CD14-positive monocyte (primary cell): Measurements from ENCODE around the gene GTF2F2. TPM values are rescaled to one million over a fixed set of nuclear protein-coding genes. Genes with fewer than 3 reads are reported as not detected.

ENCODE experiments used
- DNase-seq, 3 donors: peaks; one replicate each; pipeline ENCODE4 v3.0.0-alpha.2; 2011 to 2022
- H2AFZ ChIP-seq: 2 replicates; pipeline ENCODE4 v1.6.0; 2012; ENCODE audit warnings: mild to moderate bottlenecking, low read depth, low read length, inconsistent platforms; ENCODE audit not compliant: insufficient read depth, poor library complexity, severe bottlenecking
- H3K27ac ChIP-seq, 2 donors: 1 replicate in 1 of 2; 2 replicates in 1 of 2; pipeline ENCODE4 v1.5.1; 2012 to 2013; ENCODE audit warnings: low read length in 2 of 2, control low read depth in 1 of 2, inconsistent platforms in 1 of 2, low read depth in 1 of 2, mild to moderate bottlenecking in 1 of 2
- H3K27me3 ChIP-seq, 2 donors: one replicate each; pipeline versions ENCODE4 v1.6.0 to v1.6.1; 2011 to 2013; ENCODE audit warnings: low read length in 2 of 2; ENCODE audit not compliant: control insufficient read depth in 2 of 2, insufficient read depth in 2 of 2
- H3K36me3 ChIP-seq, 2 donors: replicated peaks in 1 of 2; 1 replicate in 1 of 2; 2 replicates in 1 of 2; pipeline versions ENCODE4 v1.5.1 to v1.6.1; 2012 to 2013; ENCODE audit warnings: low read length in 2 of 2, control low read depth in 1 of 2, inconsistent platforms in 1 of 2, mild to moderate bottlenecking in 1 of 2; ENCODE audit not compliant: insufficient read depth in 2 of 2, control insufficient read depth in 1 of 2
- H3K4me1 ChIP-seq, 2 donors: 1 replicate in 1 of 2; 2 replicates in 1 of 2; pipeline versions ENCODE4 v1.5.1 to v1.6.1; 2012 to 2013; ENCODE audit warnings: low read length in 2 of 2, control low read depth in 1 of 2, inconsistent platforms in 1 of 2, mild to moderate bottlenecking in 1 of 2, moderate library complexity in 1 of 2; ENCODE audit not compliant: insufficient read depth in 2 of 2, control insufficient read depth in 1 of 2
- H3K4me2 ChIP-seq: replicated peaks from 2 replicates; pipeline ENCODE3; 2012; ENCODE audit warnings: low read length, moderate library complexity, mild to moderate bottlenecking; ENCODE audit not compliant: poor library complexity, severe bottlenecking; ENCODE audit errors: extremely low read depth
- H3K4me3 ChIP-seq, 3 experiments: fragments of 200-600 bp in 1 of 3; sonication (generic) in 1 of 3; replicated peaks in 1 of 3; 1 replicate in 2 of 3; 2 replicates in 1 of 3; pipeline ENCODE4 v1.5.1; 2011 to 2013; ENCODE audit warnings: low read length in 3 of 3, mild to moderate bottlenecking in 3 of 3, control low read depth in 2 of 3, low read depth in 2 of 3, inconsistent platforms in 1 of 3, moderate library complexity in 1 of 3
- H3K79me2 ChIP-seq: 2 replicates; pipeline ENCODE4 v1.6.0; 2012; ENCODE audit warnings: mild to moderate bottlenecking, control low read depth, inconsistent platforms, low read length, moderate library complexity; ENCODE audit not compliant: insufficient read depth
- H3K9ac ChIP-seq: 2 replicates; pipeline ENCODE4 v1.6.0; 2017; ENCODE audit warnings: low read length, mild to moderate bottlenecking; ENCODE audit not compliant: insufficient read depth, poor library complexity, severe bottlenecking
- H3K9me3 ChIP-seq, 2 donors: replicated peaks in 1 of 2; 1 replicate in 1 of 2; 2 replicates in 1 of 2; pipeline versions ENCODE4 v1.5.1 to v1.6.1; 2012 to 2013; ENCODE audit warnings: low read length in 2 of 2, control low read depth in 1 of 2; ENCODE audit not compliant: control insufficient read depth in 1 of 2, insufficient read depth in 1 of 2
- H4K20me1 ChIP-seq: 2 replicates; pipeline ENCODE4 v1.6.0; 2012; ENCODE audit warnings: mild to moderate bottlenecking, low read length, control low read depth, moderate library complexity; ENCODE audit not compliant: insufficient read depth
- H3K27ac Mint-ChIP-seq, 7 donors: one replicate each; pipeline ENCODE4 v1.8.0; 2020; ENCODE audit warnings: mild to moderate bottlenecking in 7 of 7, mixed read lengths in 7 of 7, moderate library complexity in 6 of 7, inconsistent platforms in 2 of 7
- H3K27me3 Mint-ChIP-seq, 3 donors: one replicate each; pipeline ENCODE4 v1.8.0; 2021 to 2022; ENCODE audit warnings: low read depth in 3 of 3, mild to moderate bottlenecking in 3 of 3, mixed read lengths in 3 of 3, moderate library complexity in 3 of 3, inconsistent platforms in 1 of 3
- H3K36me3 Mint-ChIP-seq, 2 donors: one replicate each; pipeline ENCODE4 v1.8.0; 2020; ENCODE audit warnings: mixed read lengths in 2 of 2, inconsistent platforms in 1 of 2, mild to moderate bottlenecking in 1 of 2
- H3K4me1 Mint-ChIP-seq: one replicate; pipeline ENCODE4 v1.8.0; 2020; ENCODE audit warnings: mild to moderate bottlenecking, mixed read lengths
- H3K4me3 Mint-ChIP-seq, 2 donors: one replicate each; pipeline ENCODE4 v1.8.0; 2020; ENCODE audit warnings: mild to moderate bottlenecking in 2 of 2, mixed read lengths in 2 of 2, moderate library complexity in 1 of 2
- H3K9me3 Mint-ChIP-seq, 7 donors: one replicate each; pipeline ENCODE4 v1.8.0; 2020 to 2022; ENCODE audit warnings: mixed read lengths in 7 of 7, mild to moderate bottlenecking in 6 of 7, moderate library complexity in 6 of 7, inconsistent platforms in 2 of 7
- CTCF ChIP-seq: fragments of 200-600 bp; IDR thresholded peaks from one replicate; pipeline ENCODE4 v1.8.0; 2022; ENCODE audit warnings: antibody characterized with exemption, mild to moderate bottlenecking
- WGBS: methylation state at CpG from one replicate; pipeline ENCODE4 v1.1.5; 2013; ENCODE audit warnings: missing lambda C conversion rate; ENCODE audit not compliant: insufficient coverage; 5-methylcytosine and 5-hydroxymethylcytosine counted together
- intact Hi-C, 2 donors: fragments of 100-400 bp; cut with micrococcal nuclease; formaldehyde crosslinking; loops; one replicate each; pipeline versions ENCODE4 v1.15.0 to v1.15.1; 2023
- polyA plus RNA-seq, 3 donors: library from polyadenylated mRNA; depleted of rRNA in 1 of 3; unstranded in 2 of 3; stranded (reverse) in 1 of 3; fragments of 300-500 nt in 2 of 3; fragments of >200 nt in 1 of 3; fragmentation: Illumina TruSeq in 2 of 3; gene quantifications; 1 replicate in 2 of 3; 2 replicates in 1 of 3; pipeline ENCODE4 v1.2.3, GENCODE V29; 2012 to 2021

GTF2F2 gene
- polyA plus RNA-seq, 3 donors = 8.1 to 10.4 (median 8.5) TPM

DNA sequence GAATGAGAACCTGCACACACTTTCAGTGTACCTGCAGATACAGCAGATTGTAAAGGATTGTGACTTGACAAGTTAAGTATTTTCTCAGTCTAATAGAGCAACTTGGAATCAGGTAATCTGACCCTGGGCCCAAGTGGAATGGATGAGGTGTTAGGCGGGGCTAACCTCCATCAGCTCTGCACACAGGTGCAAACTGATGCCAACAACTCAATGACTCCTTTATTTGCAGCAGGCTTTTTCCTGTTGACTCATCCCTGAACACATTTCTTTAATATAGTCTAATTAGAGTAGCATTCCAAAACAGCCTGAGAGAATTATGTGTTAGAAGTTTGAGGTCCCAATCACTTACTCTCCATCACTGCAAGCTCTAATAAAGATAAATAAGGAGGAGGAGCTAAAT, 171.9 kb downstream of the GTF2F2 start:
- Histone ChIP-seq H2AFZ (no peak overlapping the region), H3K27me3 (no peaks in the 10 kb centered on the region), H4K20me1 (no peaks in the 10 kb centered on the region), H3K9me3 (no peaks in the 10 kb centered on the region), H3K4me1 (no peaks in the 10 kb centered on the region), H3K79me2 (no peaks in the 10 kb centered on the region), H3K27ac (no peak overlapping the region), H3K36me3 (peaks cover 0 to 10% of the 10 kb centered on the region in 2 donors), H3K9ac (no peak overlapping the region), H3K4me2 (no peak overlapping the region), H3K4me3 (no peak overlapping the region)
- peaks cover 0 to 2% (median 0%) of the 10 kb centered on the region in 3 donors for H3K27me3 Mint-ChIP-seq
- H3K4me3 Mint-ChIP-seq = no peak overlapping the region
- peaks cover 4% of the 10 kb centered on the region for H3K4me1 Mint-ChIP-seq
- DNase-seq = no peak
- WGBS = no CpG with 5 or more reads among the region's 1 CpG
- TF ChIP-seq CTCF = no peak
- intact Hi-C loops = no loop called here
- H3K9me3 Mint-ChIP-seq = no peaks in the 10 kb centered on the region
- H3K36me3 Mint-ChIP-seq = peaks cover 10 to 15% of the 10 kb centered on the region in 2 donors
- no peak overlapping the region for H3K27ac Mint-ChIP-seq

- 95% methylated on average over 7 of the region's 7 CpGs for WGBS
- Mint-ChIP-seq H3K9me3 (no peaks in the 10 kb centered on the region), H3K4me1 (peaks cover 5% of the 10 kb centered on the region), H3K36me3 (peaks cover 0 to 5% of the 10 kb centered on the region in 2 donors), H3K27me3 (peaks cover 2 to 7% (median 3%) of the 10 kb centered on the region in 3 donors), H3K4me3 (no peak overlapping the region), H3K27ac (no peak overlapping the region)
- DNase-seq = no peak
- no peak overlapping the region for H3K4me3 ChIP-seq
- H2AFZ ChIP-seq = no peak overlapping the region
- no peaks in the 10 kb centered on the region for H3K9me3 ChIP-seq
- H3K36me3 ChIP-seq = no peaks in the 10 kb centered on the region
- H3K9ac ChIP-seq = no peak overlapping the region
- no peaks in the 10 kb centered on the region for H3K27me3 ChIP-seq
- no peak overlapping the region for H3K27ac ChIP-seq
- no peaks in the 10 kb centered on the region for H3K4me1 ChIP-seq
- no peak overlapping the region for H3K4me2 ChIP-seq
- H3K79me2 ChIP-seq = no peaks in the 10 kb centered on the region
- intact Hi-C loops = no loop called here
- TF ChIP-seq CTCF = no peak
- no peaks in the 10 kb centered on the region for H4K20me1 ChIP-seq
These were observed 175.2 kb downstream of the GTF2F2 start for GRCh38 chr13:45295536-45295935.
